ENCODE results near the gene TMEM229A. TPM values are rescaled to one million over a fixed set of nuclear protein-coding genes. Genes with fewer than 3 reads are reported as not detected.
"Not testable (repeated sequence)": the region's sequence is repeated elsewhere in the genome, so short reads cannot be mapped to it uniquely, and the experiment has no call there.

Gene TMEM229A
- total RNA-seq, 6 experiments from 2014 or later: not detected

DNA sequence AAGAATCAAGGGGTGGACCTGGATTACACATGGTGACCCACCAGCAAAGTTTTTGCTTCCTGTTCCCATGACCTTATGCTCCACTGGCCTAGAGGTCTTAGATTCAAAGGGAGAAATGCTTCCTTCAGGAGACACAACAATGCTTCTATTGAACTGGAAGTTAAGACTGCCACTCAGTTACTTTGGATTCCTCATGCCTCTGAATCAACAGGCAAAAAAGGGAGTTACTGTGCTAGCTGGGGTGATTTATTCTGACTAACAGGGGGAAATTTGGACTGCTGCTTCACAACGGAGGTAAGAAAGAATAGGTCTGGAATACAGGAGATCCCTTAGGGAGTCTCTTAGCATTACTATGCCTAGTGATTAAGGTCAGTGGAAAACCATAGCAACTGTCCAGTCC is 10.3 kb downstream of the TMEM229A start:
- H3K4me3 Mint-ChIP-seq: no peak overlapping the region
- H3K4me1 Mint-ChIP-seq (ENCODE audit: low read depth): no peaks in the 10 kb centered on the region
- H3K36me3 Mint-ChIP-seq (ENCODE audit: low read depth): no peaks in the 10 kb centered on the region
- DNase-seq: no peak
- TF ChIP-seq, protein P1, sequence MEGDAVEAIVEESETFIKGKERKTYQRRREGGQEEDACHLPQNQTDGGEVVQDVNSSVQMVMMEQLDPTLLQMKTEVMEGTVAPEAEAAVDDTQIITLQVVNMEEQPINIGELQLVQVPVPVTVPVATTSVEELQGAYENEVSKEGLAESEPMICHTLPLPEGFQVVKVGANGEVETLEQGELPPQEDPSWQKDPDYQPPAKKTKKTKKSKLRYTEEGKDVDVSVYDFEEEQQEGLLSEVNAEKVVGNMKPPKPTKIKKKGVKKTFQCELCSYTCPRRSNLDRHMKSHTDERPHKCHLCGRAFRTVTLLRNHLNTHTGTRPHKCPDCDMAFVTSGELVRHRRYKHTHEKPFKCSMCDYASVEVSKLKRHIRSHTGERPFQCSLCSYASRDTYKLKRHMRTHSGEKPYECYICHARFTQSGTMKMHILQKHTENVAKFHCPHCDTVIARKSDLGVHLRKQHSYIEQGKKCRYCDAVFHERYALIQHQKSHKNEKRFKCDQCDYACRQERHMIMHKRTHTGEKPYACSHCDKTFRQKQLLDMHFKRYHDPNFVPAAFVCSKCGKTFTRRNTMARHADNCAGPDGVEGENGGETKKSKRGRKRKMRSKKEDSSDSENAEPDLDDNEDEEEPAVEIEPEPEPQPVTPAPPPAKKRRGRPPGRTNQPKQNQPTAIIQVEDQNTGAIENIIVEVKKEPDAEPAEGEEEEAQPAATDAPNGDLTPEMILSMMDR (IDR thresholded peaks at IDR 0.05): no peak
- H3K27ac Mint-ChIP-seq: no peak overlapping the region
- peaks cover 17% of the 10 kb centered on the region for H3K9me3 Mint-ChIP-seq
- no peaks in the 10 kb centered on the region for H3K27me3 Mint-ChIP-seq (ENCODE audit: insufficient read depth)

DNA sequence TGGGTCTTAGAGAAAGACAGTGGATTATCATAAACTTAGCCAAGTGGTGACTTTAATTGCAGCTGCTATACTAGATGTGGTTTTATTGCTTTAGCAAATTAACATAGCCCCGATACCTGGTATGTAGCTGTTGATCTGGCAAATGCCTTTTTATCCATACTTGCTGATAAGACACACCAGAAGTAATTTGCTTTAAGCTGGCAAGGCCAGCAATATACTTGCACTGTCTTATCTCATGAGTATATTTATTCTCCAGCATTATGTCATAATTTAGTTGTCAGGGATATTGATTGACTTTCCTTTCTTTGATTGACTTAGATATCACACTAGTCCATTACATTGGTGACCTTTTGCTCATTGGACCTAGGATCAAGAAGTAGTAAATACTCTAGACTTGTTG is 12.8 kb downstream of the TMEM229A start:
- Mint-ChIP-seq H3K27me3 (ENCODE audit: insufficient read depth) (no peaks in the 10 kb centered on the region), H3K4me1 (ENCODE audit: low read depth) (no peaks in the 10 kb centered on the region), H3K4me3 (no peak overlapping the region), H3K36me3 (ENCODE audit: low read depth) (no peaks in the 10 kb centered on the region), H3K9me3 (peaks cover 21% of the 10 kb centered on the region), H3K27ac (no peak overlapping the region)
- no peak for DNase-seq
- TF ChIP-seq, protein P1 (IDR thresholded peaks at IDR 0.05): no peak

DNA sequence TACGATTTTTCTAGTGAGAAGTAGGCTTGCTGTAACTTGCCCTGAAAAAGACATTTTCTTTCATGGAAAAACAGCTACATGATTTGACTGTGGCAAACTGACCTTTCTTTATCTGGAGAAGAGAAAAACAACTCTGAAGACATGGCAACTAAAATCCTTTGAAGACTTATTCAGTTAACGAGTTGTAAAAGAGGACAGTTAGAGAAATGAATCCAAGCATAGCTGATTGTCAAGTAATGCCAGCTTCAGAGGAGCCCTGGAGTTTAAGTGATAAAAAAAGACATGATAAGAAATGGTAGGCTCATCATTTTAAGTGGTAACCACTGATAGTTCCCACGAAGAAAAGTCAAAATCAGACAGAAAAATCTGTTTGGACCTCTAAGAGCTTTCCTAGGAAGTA is 19.6 kb downstream of the TMEM229A start:
- Mint-ChIP-seq H3K4me1 (ENCODE audit: low read depth) (no peaks in the 10 kb centered on the region), H3K36me3 (ENCODE audit: low read depth) (no peaks in the 10 kb centered on the region), H3K9me3 (peaks cover 15% of the 10 kb centered on the region), H3K4me3 (no peak overlapping the region), H3K27ac (no peak overlapping the region), H3K27me3 (ENCODE audit: insufficient read depth) (no peaks in the 10 kb centered on the region)
- no peak for DNase-seq
- TF ChIP-seq, protein P1 (IDR thresholded peaks at IDR 0.05): no peak

DNA sequence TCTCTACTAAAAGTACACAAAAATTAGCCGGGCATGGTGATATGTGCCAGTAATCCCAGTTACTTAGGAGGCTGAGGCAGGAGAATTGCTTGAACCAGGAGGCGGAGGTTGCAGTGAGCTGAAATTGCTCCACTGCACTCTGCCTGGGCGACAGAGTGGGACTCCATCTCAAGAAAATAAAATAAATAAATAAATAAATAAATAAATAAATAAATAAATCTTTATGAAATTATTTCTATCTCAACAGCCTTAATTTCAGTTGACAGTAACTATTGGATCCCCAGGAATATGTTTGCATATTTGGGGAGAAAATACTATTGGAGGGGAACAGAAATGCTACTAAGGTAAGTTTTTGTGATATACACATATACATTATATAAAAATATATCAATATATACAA is 20.0 kb downstream of the TMEM229A start:
- H3K36me3 Mint-ChIP-seq (ENCODE audit: low read depth): no peaks in the 10 kb centered on the region
- H3K27me3 Mint-ChIP-seq (ENCODE audit: insufficient read depth): no peaks in the 10 kb centered on the region; the same call in 1 of the 2 replicates
- DNase-seq: no peak
- H3K4me3 Mint-ChIP-seq: no peak overlapping the region
- no peak overlapping the region for H3K27ac Mint-ChIP-seq
- peaks cover 15% of the 10 kb centered on the region for H3K9me3 Mint-ChIP-seq
- no peaks in the 10 kb centered on the region for H3K4me1 Mint-ChIP-seq (ENCODE audit: low read depth)
- TF ChIP-seq, protein P1 (IDR thresholded peaks at IDR 0.05): no peak

DNA sequence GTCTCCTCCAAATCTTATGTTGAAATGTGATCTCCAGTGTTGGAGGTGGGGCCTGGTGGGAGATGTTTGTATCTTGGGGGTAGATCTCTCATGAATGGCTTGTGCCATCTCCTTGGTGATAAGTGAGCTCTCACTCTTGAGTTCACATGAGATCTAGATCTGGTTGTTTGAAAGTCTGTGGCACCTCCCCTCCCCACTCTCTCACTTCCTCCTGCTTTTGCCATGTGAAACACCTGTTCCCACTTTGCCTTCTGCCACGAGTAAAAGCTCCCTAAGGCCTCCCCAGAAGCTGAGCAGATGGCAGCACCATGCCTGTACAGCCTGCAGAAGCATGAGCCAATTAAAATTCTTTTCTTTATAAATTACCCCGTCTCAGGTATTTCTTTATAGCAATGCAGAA is 23.5 kb downstream of the TMEM229A start:
- Mint-ChIP-seq H3K36me3 (ENCODE audit: low read depth) (no peaks in the 10 kb centered on the region), H3K27ac (no peak overlapping the region), H3K4me3 (no peak overlapping the region), H3K4me1 (ENCODE audit: low read depth) (no peaks in the 10 kb centered on the region), H3K9me3 (peaks cover 15% of the 10 kb centered on the region), H3K27me3 (ENCODE audit: insufficient read depth) (no peaks in the 10 kb centered on the region; the same call in 1 of the 2 replicates)
- no peak for DNase-seq
- TF ChIP-seq, protein P1 (IDR thresholded peaks at IDR 0.05): no peak

DNA sequence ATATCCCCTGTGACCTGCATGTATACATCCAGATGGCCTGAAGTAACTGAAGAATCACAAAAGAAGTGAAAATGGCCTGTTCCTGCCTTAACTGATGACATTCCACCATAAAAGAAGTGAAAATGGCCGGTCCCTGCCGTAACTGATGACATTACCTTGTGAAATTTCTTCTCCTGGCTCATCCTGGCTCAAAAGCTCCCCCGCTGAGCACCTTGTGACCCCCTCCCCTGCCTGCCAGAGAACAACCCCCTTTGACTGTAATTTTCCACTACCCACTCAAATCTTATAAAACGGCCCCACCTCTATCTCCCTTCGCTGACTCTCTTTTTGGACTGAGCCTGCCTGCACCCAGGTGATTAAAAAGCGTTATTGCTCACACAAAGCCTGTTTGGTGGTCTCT is 24.6 kb downstream of the TMEM229A start:
- not testable (repeated sequence) for H3K27ac Mint-ChIP-seq; DNase-seq; H3K36me3 Mint-ChIP-seq (ENCODE audit: low read depth); H3K4me3 Mint-ChIP-seq; H3K4me1 Mint-ChIP-seq (ENCODE audit: low read depth); H3K27me3 Mint-ChIP-seq (ENCODE audit: insufficient read depth)
- H3K9me3 Mint-ChIP-seq: peaks cover 18% of the 10 kb centered on the region

Measured in HFFc6 (cell line).